ENCODE results near the gene GRIA3.
A peak's percentile ranks its signal among the peaks of the same experiment; 100 is the strongest.

Gene GRIA3

DNA sequence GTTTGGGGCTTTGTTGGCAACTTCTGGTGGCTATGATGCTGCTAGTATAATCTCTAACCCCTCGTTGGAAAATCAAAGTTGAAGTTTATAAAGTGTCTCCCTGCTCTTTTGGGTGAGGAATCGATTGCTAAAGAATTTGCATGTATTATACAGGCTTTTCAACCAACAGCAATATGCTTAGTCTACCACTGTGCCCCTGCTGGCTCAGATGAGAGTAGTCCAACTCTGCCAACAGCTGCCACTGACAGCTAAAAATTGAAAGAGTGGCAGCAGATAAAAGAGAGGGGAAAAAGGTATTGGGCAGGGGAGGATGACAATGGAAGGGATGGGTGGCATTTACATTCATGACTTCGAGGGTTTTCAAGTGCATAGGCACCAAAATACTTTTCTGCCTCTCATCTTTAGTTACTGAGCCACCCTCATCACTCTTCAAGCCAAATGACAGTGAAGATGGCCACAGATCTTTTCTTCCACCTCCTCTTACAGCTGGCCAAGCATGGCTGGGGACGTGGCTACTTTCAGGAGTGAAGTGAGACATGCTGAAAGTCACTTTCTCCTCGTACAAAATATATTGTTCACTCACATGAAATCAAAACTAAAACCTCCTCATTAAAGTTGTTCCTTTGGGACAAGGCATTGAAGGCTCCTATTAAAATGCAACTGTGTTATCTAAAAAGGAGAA is 2.7 kb upstream of the GRIA3 start:
- Histone ChIP-seq H3K36me3 (ENCODE audit: control insufficient read depth, insufficient read depth, low read length) (no peaks in the 10 kb centered on the region), H3K9me3 (ENCODE audit: control insufficient read depth, low read length) (no peaks in the 10 kb centered on the region), H3K27me3 (ENCODE audit: control insufficient read depth, insufficient read depth, low read length) (no peaks in the 10 kb centered on the region), H3K9ac (no peak overlapping the region), H3K27ac (no peak overlapping the region), H2AFZ (peak overlapping the region; percentile 38), H3K79me2 (no peaks in the 10 kb centered on the region), H3K4me2 (ENCODE audit: low read length) (no peak overlapping the region), H3K4me3 (ENCODE audit: low read depth, low read length) (no peak overlapping the region), H3K4me1 (no peaks in the 10 kb centered on the region)
- TF ChIP-seq CTCF (IDR thresholded peaks at IDR 0.05) = no peak

GRCh38 chrX:123184866-123185276 is 793 bp downstream of the GRIA3 start:
- H3K27me3 ChIP-seq (ENCODE audit: control insufficient read depth, insufficient read depth, low read length) = no peaks in the 10 kb centered on the region
- H3K4me3 ChIP-seq (ENCODE audit: low read depth, low read length) = no peak overlapping the region
- no peak overlapping the region for H3K9ac ChIP-seq
- H3K79me2 ChIP-seq = no peaks in the 10 kb centered on the region
- peaks cover 2% of the 10 kb centered on the region for H3K4me1 ChIP-seq
- H3K36me3 ChIP-seq (ENCODE audit: control insufficient read depth, insufficient read depth, low read length) = no peaks in the 10 kb centered on the region
- H3K27ac ChIP-seq = peak overlapping the region; percentile 53
- peak overlapping the region; percentile 57 for H3K4me2 ChIP-seq (ENCODE audit: low read length)
- TF ChIP-seq CTCF (IDR thresholded peaks at IDR 0.05) = no peak
- H2AFZ ChIP-seq = peak overlapping the region; percentile 77
- no peaks in the 10 kb centered on the region for H3K9me3 ChIP-seq (ENCODE audit: control insufficient read depth, low read length)

GRCh38 chrX:123185721-123186120 is 1.6 kb downstream of the GRIA3 start:
- Histone ChIP-seq H3K36me3 (ENCODE audit: control insufficient read depth, insufficient read depth, low read length) (no peaks in the 10 kb centered on the region), H3K4me1 (peaks cover 2% of the 10 kb centered on the region), H3K27me3 (ENCODE audit: control insufficient read depth, insufficient read depth, low read length) (no peaks in the 10 kb centered on the region), H3K9ac (no peak overlapping the region), H3K79me2 (no peaks in the 10 kb centered on the region), H3K4me3 (ENCODE audit: low read depth, low read length) (no peak overlapping the region), H2AFZ (peak overlapping the region; percentile 56), H3K27ac (peak overlapping the region; percentile 53), H3K4me2 (ENCODE audit: low read length) (no peak overlapping the region), H3K9me3 (ENCODE audit: control insufficient read depth, low read length) (no peaks in the 10 kb centered on the region)
- TF ChIP-seq CTCF (IDR thresholded peaks at IDR 0.05) = no peak

DNA sequence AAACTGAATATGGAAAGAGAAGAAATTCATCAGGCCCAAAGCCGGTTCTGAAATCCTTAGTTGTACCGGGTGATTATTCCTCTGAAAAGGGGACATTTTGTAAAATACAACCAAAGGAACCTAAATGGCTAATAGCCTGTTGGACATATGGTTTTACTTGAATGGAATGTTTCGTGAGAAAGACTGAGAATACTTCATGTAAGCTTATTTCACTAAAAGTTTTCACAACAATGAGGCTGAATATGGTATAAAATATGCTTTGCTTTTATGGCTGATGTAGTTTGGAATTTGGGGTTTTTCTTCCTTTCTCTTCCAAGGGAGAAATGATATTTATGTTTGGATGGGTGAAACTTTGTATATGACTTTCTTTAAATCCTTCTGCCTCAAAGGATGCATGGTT is 2.7 kb downstream of the GRIA3 start:
- Histone ChIP-seq H3K27ac (no peak overlapping the region), H3K9ac (no peak overlapping the region), H2AFZ (no peak overlapping the region), H3K27me3 (ENCODE audit: control insufficient read depth, insufficient read depth, low read length) (no peaks in the 10 kb centered on the region), H3K79me2 (no peaks in the 10 kb centered on the region), H3K9me3 (ENCODE audit: control insufficient read depth, low read length) (no peaks in the 10 kb centered on the region), H3K4me1 (peaks cover 2% of the 10 kb centered on the region), H3K4me3 (ENCODE audit: low read depth, low read length) (no peak overlapping the region), H3K36me3 (ENCODE audit: control insufficient read depth, insufficient read depth, low read length) (no peaks in the 10 kb centered on the region), H3K4me2 (ENCODE audit: low read length) (no peak overlapping the region)
- TF ChIP-seq CTCF (IDR thresholded peaks at IDR 0.05) = no peak

GRCh38 chrX:123188081-123188480 is 4.0 kb downstream of the GRIA3 start:
- no peak for TF ChIP-seq CTCF (IDR thresholded peaks at IDR 0.05)
- Histone ChIP-seq H3K9me3 (ENCODE audit: control insufficient read depth, low read length) (no peaks in the 10 kb centered on the region), H3K4me3 (ENCODE audit: low read depth, low read length) (no peak overlapping the region), H3K27ac (no peak overlapping the region), H2AFZ (no peak overlapping the region), H3K4me2 (ENCODE audit: low read length) (no peak overlapping the region), H3K9ac (no peak overlapping the region), H3K27me3 (ENCODE audit: control insufficient read depth, insufficient read depth, low read length) (no peaks in the 10 kb centered on the region), H3K79me2 (no peaks in the 10 kb centered on the region), H3K4me1 (peaks cover 5% of the 10 kb centered on the region), H3K36me3 (ENCODE audit: control insufficient read depth, insufficient read depth, low read length) (no peaks in the 10 kb centered on the region)

Data from parathyroid adenoma (tissue), 2 donors.